A549 (cell line): ENCODE results near the gene EBF3. TPM values are rescaled to one million over a fixed set of nuclear protein-coding genes. Genes with fewer than 3 reads are reported as not detected.

ENCODE experiments used
- ATAC-seq, 2 experiments: fragments of 200-7000 bp in 1 of 2; fragments of >200 bp in 1 of 2; cut with Nextera tagmentation in 1 of 2; cut with Tn5 transposase in 1 of 2; 3 replicates each; pipeline versions ENCODE4 v1.8.0 to v1.9.1; 2018 to 2020; ENCODE audit warnings: mild to moderate bottlenecking in 1 of 2, moderate library complexity in 1 of 2
- CTCF ChIA-PET: fragments of 300-600 bp; sonication (Branson Sonifier 250); formaldehyde crosslinking; extraction: SDS; loops from one replicate; lab custom pipeline; 2021; ENCODE audit warnings: antibody characterized with exemption, inconsistent platforms; lab: Yijun Ruan, JAX
- POLR2A ChIA-PET: fragments of 350-600 bp; formaldehyde crosslinking; extraction: SDS; loops from one replicate; lab custom pipeline; 2021; ENCODE audit warnings: antibody characterized with exemption, inconsistent platforms; lab: Yijun Ruan, JAX
- DNase-seq, 2 experiments: peaks; one replicate each; pipeline versions ENCODE4 v3.0.0 to v3.0.0-alpha.2; 2011 to 2016; ENCODE audit warnings: low read depth in 1 of 2, low spot score in 1 of 2
- FAIRE-seq: peaks from 2 replicates; lab custom pipeline; 2011; peaks lifted over from hg19 to GRCh38; lab: Jason Lieb, UNC
- H3K27ac ChIP-seq, 2 experiments: fragments of >200 bp; sonication (Bioruptor Twin); formaldehyde crosslinking; 3 replicates each; pipeline ENCODE4 v1.5.1; 2016 to 2017
- H3K4me1 ChIP-seq: fragments of >200 bp; sonication (Bioruptor Twin); formaldehyde crosslinking; 3 replicates; pipeline ENCODE4 v1.6.1; 2016
- H3K4me2 ChIP-seq: fragments of >200 bp; sonication (Bioruptor Twin); formaldehyde crosslinking; 3 replicates; pipeline ENCODE4 v1.6.1; 2016
- H3K4me3 ChIP-seq: fragments of >200 bp; sonication (Bioruptor Twin); formaldehyde crosslinking; 3 replicates; pipeline ENCODE4 v1.5.1; 2016
- H3K9me3 ChIP-seq: fragments of >200 bp; sonication (Bioruptor Twin); formaldehyde crosslinking; 3 replicates; pipeline ENCODE4 v1.6.1; 2016
- ATOH8 ChIP-seq: fragments of 250-450 bp; sonication (Bioruptor Pico); IDR thresholded peaks from 2 replicates; pipeline ENCODE4 v1.5.0; 2020; ENCODE audit warnings: low read depth, mild to moderate bottlenecking, moderate library complexity
- CHD4 ChIP-seq: fragments of 200-600 bp; sonication (generic); IDR thresholded peaks from 2 replicates; pipeline ENCODE4 v1.6.1; 2016; ENCODE audit warnings: antibody characterized with exemption, mild to moderate bottlenecking, borderline replicate concordance
- CTCF ChIP-seq: fragments of >200 bp; sonication (Bioruptor Twin); formaldehyde crosslinking; IDR thresholded peaks from 3 replicates; pipeline ENCODE4 v1.5.1; 2016
- ELK1 ChIP-seq: fragments of 150-350 bp; IDR thresholded peaks from 2 replicates; pipeline ENCODE4 v1.6.1; 2014; ENCODE audit warnings: low read depth, mild to moderate bottlenecking, low read length
- HMGXB4 ChIP-seq: fragments of 250-450 bp; sonication (Bioruptor Pico); IDR thresholded peaks from 2 replicates; pipeline ENCODE4 v1.5.0; 2021; ENCODE audit warnings: mild to moderate bottlenecking, moderate library complexity, borderline replicate concordance
- HOXA7 ChIP-seq: fragments of 250-450 bp; sonication (Bioruptor Pico); IDR thresholded peaks from 2 replicates; pipeline ENCODE4 v1.5.0; 2020; ENCODE audit warnings: mild to moderate bottlenecking, moderate library complexity
- HOXB5 ChIP-seq: fragments of 250-450 bp; sonication (Bioruptor Pico); IDR thresholded peaks from 2 replicates; pipeline ENCODE4 v1.5.0; 2020; ENCODE audit warnings: mild to moderate bottlenecking, moderate library complexity
- KDM5A ChIP-seq: fragments of 200-600 bp; sonication (generic); IDR thresholded peaks from 2 replicates; pipeline ENCODE4 v1.6.1; 2016; ENCODE audit warnings: antibody characterized with exemption, mild to moderate bottlenecking
- MAFK ChIP-seq: fragments of 450-650 bp; IDR thresholded peaks from 2 replicates; pipeline ENCODE4 v1.6.1; 2014; ENCODE audit not compliant: partially characterized antibody
- MAX ChIP-seq: IDR thresholded peaks from 2 replicates; pipeline ENCODE4 v1.6.1; 2012
- RARB ChIP-seq: fragments of 250-450 bp; sonication (Bioruptor Pico); IDR thresholded peaks from 2 replicates; pipeline ENCODE4 v1.8.0; 2021; ENCODE audit warnings: mild to moderate bottlenecking, moderate library complexity
- RCOR1 ChIP-seq: fragments of 150-350 bp; IDR thresholded peaks from 2 replicates; pipeline ENCODE4 v1.6.1; 2014; ENCODE audit warnings: antibody characterized with exemption, low read length, low read depth
- REST ChIP-seq: fragments of 200-600 bp; sonication (generic); IDR thresholded peaks from 2 replicates; pipeline ENCODE4 v1.6.1; 2016; ENCODE audit warnings: antibody characterized with exemption, mild to moderate bottlenecking, moderate library complexity
- SMC3 ChIP-seq: fragments of >200 bp; sonication (Bioruptor Twin); formaldehyde crosslinking; IDR thresholded peaks from 3 replicates; pipeline ENCODE4 v1.6.1; 2018; ENCODE audit warnings: inconsistent platforms
- TFCP2L1 ChIP-seq: fragments of 250-450 bp; sonication (Bioruptor Pico); IDR thresholded peaks from 2 replicates; pipeline ENCODE4 v1.5.0; 2021; ENCODE audit warnings: mild to moderate bottlenecking
- ZC3H11A ChIP-seq: fragments of 450-650 bp; IDR thresholded peaks from 2 replicates; pipeline ENCODE4 v1.6.1; 2014; ENCODE audit warnings: antibody characterized with exemption, mild to moderate bottlenecking
- WGBS: methylation state at CpG from one replicate; pipeline ENCODE4 v1.1.6; 2017; ENCODE audit errors: missing lambda C conversion rate; 5-methylcytosine and 5-hydroxymethylcytosine counted together
- polyA plus RNA-seq, 4 experiments: library from polyadenylated mRNA; depleted of rRNA in 3 of 4; stranded (reverse); fragments of >200 nt; fragmentation: RNase III in 1 of 4; extraction: RNeasy Plus Mini Kit Qiagen cat#74134 plus additional on column Dnase treatment in 1 of 4; gene quantifications; 2 replicates in 3 of 4; 3 replicates in 1 of 4; pipeline ENCODE4 v1.2.3, GENCODE V29; 2011 to 2017

The EBF3 gene
- polyA plus RNA-seq, 2 of the 4 experiments (the other 2 are of a cell fraction) = 0.12 TPM; not detected in 1

- no peak for ATAC-seq
- CTCF ChIA-PET = no interaction called here
Measured at GRCh38 chr10:129912166-129912917, 51.7 kb downstream of the EBF3 start.

GRCh38 chr10:129911451-129912165 is 52.5 kb downstream of the EBF3 start:
- ATAC-seq = no peak
- TF ChIP-seq ZC3H11A (no peak), ATOH8 (CRISPR knock-in tag) (no peak), HMGXB4 (CRISPR knock-in tag) (no peak), MAFK (no peak), HOXB5 (no peak), ELK1 (no peak)

More at GRCh38 chr10:129912166-129912917, 51.7 kb downstream of the EBF3 start:
- no peak for DNase-seq
- WGBS = 71% methylated on average over 11 of the region's 11 CpGs
- no peaks in the 10 kb centered on the region for H3K9me3 ChIP-seq
- H3K4me2 ChIP-seq = no peak overlapping the region
- TF ChIP-seq REST = no peak
- no peak for TF ChIP-seq CHD4
- no peak for TF ChIP-seq CTCF
- TF ChIP-seq ZC3H11A = no peak
- no peak for TF ChIP-seq KDM5A
- no peak for TF ChIP-seq RCOR1
- no peak for TF ChIP-seq SMC3
- TF ChIP-seq RARB (CRISPR knock-in tag) = no peak
- TF ChIP-seq TFCP2L1 (CRISPR knock-in tag) = no peak
- no peak for TF ChIP-seq HOXA7 (CRISPR knock-in tag)
- TF ChIP-seq ATOH8 (CRISPR knock-in tag) = no peak
- no peak for TF ChIP-seq MAX
- H3K27ac ChIP-seq = no peak overlapping the region
- no peaks in the 10 kb centered on the region for H3K4me1 ChIP-seq
- H3K4me3 ChIP-seq = no peak overlapping the region
- POLR2A ChIA-PET = no interaction called here
- no peak for FAIRE-seq

More at GRCh38 chr10:129911451-129912165, 52.5 kb downstream of the EBF3 start:
- FAIRE-seq = no peak
- no peak overlapping the region for H3K4me3 ChIP-seq
- ChIA-PET CTCF (no interaction called here), POLR2A (no interaction called here)
- H3K4me2 ChIP-seq = no peak overlapping the region
- H3K27ac ChIP-seq = no peak overlapping the region
- H3K4me1 ChIP-seq = no peaks in the 10 kb centered on the region
- H3K9me3 ChIP-seq = no peaks in the 10 kb centered on the region
- DNase-seq = no peak
- WGBS = 58% methylated on average over 22 of the region's 22 CpGs
